GM10248 (cell line): ENCODE results near the gene TRAPPC14.

Experiments
- CTCF ChIA-PET: fragments of 300-600 bp; sonication (Branson Sonifier 250); formaldehyde crosslinking; extraction: SDS; loops from one replicate; lab custom pipeline; 2021; ENCODE audit warnings: antibody characterized with exemption; lab: Yijun Ruan, JAX
- POLR2A ChIA-PET: fragments of 350-650 bp; sonication (Branson Sonifier 250); formaldehyde crosslinking; extraction: SDS; loops from one replicate; lab custom pipeline; 2020; ENCODE audit warnings: antibody characterized with exemption; lab: Yijun Ruan, JAX
- DNase-seq: peaks from one replicate; pipeline ENCODE4 v3.0.0; 2012; ENCODE audit errors: extremely low spot score
- TF ChIP-seq, protein P1 (sequence below): IDR thresholded peaks from 2 replicates; pipeline ENCODE4 v1.5.1; 2012; ENCODE audit warnings: mild to moderate bottlenecking, low read depth; ENCODE audit errors: extremely low read depth, missing control alignments, control extremely low read depth

TRAPPC14 gene

DNA sequence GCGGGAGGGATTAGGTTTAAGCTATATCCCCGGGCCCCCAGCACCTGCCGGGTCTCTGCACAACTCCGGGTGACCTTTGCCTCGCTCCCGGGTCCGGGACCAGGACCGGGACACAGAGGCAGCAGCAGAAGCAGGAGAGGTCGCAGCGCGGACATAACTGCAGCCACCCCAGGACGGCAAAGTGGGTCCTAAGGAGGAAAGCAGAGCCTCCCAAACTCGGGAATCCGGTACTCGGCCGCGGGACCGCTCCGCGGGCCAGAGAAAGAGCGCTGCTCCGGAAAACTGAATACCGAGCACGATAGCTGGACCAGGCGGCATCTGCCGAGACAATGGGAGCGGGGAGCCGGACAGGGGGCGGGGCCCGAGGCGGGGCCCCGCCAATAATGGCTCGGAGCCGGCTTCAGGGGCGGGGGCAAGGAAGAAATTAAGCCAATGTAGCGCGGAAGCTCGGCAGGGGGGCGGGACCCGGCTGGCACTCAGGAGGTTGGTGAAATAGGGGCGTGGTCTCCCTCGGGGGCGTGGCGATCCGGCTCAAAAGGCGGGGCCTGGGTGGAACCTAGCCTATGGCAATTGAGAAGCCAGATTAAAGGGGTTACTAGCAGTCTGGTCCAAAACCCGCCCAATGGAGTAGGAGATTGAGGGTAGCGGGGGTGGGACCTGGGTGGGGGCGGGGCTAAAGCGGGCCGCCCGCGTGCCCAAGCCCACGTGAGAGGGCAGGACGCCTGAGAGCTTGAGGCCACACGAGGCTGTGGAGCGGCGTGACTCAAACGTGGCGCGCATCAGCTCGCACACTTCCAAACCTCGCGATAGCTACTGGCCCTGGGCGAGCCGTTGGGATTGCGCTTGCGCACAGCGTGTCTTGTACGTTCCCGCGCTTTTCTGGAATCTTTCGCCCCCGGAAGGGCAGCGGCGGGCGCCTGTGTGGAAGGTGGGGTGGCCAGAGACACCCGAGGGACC is 18.8 kb upstream of the TRAPPC14 start, which contains the start of the genes GPC2 and STAG3:
Gene GPC2 (minus strand): TSS at position 337 of the 957 bp plus-strand sequence. CDS start 182 bp downstream, at position 155.
Gene STAG3 (plus strand): TSS at position 874 of the 957 bp plus-strand sequence. CDS start 2,639 bp downstream, outside the sequence.
- TF ChIP-seq, protein P1, sequence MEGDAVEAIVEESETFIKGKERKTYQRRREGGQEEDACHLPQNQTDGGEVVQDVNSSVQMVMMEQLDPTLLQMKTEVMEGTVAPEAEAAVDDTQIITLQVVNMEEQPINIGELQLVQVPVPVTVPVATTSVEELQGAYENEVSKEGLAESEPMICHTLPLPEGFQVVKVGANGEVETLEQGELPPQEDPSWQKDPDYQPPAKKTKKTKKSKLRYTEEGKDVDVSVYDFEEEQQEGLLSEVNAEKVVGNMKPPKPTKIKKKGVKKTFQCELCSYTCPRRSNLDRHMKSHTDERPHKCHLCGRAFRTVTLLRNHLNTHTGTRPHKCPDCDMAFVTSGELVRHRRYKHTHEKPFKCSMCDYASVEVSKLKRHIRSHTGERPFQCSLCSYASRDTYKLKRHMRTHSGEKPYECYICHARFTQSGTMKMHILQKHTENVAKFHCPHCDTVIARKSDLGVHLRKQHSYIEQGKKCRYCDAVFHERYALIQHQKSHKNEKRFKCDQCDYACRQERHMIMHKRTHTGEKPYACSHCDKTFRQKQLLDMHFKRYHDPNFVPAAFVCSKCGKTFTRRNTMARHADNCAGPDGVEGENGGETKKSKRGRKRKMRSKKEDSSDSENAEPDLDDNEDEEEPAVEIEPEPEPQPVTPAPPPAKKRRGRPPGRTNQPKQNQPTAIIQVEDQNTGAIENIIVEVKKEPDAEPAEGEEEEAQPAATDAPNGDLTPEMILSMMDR, result no peak
- ChIA-PET POLR2A (no interaction called here), CTCF (interaction anchor here (0.7 to 1.8 kb wide), 10 partner anchors 8 to 230 kb away, joined by 3 to 7 read pairs (median 4); partner anchors contain the start of gene LAMTOR4)
- peak; percentile 97 for DNase-seq

DNA sequence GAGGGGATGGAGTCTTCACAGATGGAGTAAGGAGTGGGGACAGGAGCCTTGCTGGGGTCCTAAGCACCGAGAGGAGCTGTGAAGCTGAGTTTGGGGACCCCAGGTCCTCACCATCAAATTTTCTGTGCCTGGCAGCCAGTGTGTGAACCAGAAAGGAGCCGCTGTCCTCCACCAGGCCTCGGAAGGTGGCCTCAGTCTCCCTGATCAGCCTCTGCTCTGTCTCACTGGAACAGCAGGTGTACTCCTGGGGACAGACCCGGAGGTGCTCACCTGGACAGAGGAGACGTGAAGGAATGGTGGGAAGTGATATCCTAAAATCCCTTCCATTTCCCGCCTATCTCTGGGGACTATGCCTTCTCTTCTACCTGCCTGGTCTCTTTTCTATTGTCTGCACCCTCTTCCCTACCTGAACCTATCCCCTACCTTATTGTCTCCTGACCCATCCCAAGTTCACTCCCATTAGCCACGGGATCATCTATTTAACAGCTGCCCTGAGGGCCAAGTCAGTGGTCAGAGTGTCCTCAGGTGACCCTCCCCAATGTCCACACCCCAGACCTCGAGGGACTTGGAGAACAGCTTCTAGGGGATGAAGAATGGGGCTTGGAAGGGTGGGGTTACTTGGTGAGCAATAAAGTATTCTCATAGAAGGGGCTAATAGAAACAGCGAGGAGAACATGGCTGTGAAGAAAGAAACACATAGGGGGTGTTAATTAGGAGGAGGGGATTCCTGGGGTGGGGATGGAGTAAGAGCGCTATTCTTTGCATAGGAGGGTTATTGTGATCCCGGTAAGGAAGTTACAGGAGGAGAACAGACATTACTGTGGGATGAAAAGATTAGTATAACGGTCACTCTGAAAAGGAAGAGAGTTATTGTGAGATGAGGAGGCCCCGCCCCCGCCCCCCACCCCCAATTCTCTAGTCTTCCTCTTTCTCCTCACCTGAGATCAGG is 17.8 kb upstream of the TRAPPC14 start:
- POLR2A ChIA-PET, result no interaction called here
- no peak for DNase-seq
- CTCF ChIA-PET, result interaction anchor here (0.9 to 1.8 kb wide), 7 partner anchors 9 to 231 kb away, joined by 3 to 7 read pairs (median 4); no protein-coding TSS in a partner anchor
- TF ChIP-seq, protein P1, result no peak

DNA sequence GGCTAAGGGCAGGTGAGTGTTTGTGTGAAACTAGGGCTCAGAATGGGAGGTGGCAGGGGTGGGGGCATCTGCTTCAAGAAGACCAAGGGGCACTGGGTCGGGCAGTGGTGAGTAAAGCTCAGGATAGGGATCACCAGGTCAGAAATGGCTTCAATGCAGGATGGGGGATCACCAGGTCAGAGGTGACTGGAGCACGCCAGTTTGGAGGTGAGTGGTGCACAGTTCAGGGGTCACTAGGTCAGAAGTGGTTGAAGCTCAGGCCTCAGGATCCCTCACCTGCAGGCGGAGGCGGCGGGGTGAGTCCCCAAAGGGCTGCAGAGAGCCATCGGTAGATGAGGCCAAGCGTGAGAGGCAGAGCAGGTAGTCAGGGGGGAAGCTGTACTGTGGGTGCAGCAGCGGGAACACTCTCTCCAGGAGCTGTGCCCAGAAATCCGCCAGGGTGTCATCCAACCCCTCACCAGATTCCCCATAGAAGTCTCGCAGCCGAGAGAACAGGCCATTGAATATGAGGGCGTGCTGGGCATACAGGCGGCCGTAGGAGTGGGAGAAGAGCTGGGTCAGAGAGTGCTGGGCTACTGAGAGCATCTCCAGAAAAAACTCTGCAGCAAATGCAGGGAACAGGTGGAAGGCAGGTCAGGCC is 16.9 kb upstream of the TRAPPC14 start:
- ChIA-PET CTCF (interaction anchor here (1.2 kb wide), 1 partner anchor 20 kb away, joined by 3 read pairs; no protein-coding TSS in a partner anchor), POLR2A (no interaction called here)
- TF ChIP-seq, protein P1, result no peak
- no peak for DNase-seq

DNA sequence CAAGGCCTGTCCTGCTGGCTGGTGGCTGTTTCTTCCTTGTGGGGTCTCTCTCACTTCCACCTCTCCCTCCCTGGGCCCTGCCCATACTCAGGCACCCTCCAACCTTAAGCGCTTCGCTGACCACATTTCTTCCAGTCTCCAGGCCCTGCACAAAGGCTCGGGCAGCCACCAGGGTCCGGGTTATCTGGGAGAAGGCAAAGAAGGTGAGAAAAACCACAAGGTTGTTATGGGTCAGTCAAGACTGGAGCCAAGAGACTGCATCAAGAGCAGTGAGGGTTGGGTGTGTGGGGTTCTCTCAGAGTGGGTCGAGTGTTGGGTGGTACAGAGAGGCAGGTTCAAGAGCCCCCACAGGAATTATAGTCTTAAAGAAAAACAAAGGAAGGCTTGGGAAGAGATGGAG is 16.1 kb upstream of the TRAPPC14 start:
- no peak for DNase-seq
- TF ChIP-seq, protein P1, result no peak
- ChIA-PET POLR2A (no interaction called here), CTCF (interaction anchor here (1.2 kb wide), 1 partner anchor 19 kb away, joined by 3 read pairs; no protein-coding TSS in a partner anchor)

DNA sequence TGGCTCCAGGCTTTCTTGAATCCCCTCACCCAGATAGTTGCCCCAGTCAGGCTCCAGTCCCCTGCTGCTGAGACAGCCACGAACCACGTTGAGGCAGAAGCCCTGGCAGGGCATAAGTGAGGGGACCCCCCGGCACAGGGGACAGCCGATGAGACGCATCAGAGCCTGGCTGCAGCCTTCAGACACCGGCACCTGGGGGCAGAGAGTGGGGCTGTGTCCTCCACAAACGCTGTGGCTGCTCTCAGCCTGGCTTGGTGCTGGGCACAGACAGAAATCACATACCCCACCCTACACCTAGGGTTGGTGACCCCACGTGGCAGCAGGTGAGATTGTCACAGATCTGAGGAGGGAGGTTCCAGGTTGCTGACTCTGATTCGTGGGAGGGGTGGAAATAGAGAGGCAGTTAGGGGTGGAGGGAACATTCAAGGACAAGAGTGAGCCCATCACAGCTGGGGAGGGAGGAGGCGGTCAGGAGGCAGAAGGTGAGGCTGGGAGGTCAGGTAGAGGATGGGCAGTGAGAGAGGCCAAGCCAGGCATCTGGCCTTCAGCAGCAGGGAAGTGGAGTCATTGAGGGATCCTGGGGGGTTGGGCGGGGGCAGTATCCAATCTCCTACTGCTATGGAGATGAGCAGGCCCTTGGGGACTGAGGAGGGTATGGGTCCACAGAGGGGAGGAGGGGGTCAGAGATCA is 15.4 kb upstream of the TRAPPC14 start:
- TF ChIP-seq, protein P1, result no peak
- ChIA-PET CTCF (no interaction called here), POLR2A (no interaction called here)
- no peak for DNase-seq
